ENCODE results near the gene BORCS8. TPM values are rescaled to one million over a fixed set of nuclear protein-coding genes. Genes with fewer than 3 reads are reported as not detected.

BORCS8 gene
- total and polyA plus RNA-seq, 2 of the 13 experiments (the other 11 are each of a cell fraction or from before 2014, with no cell fraction given) = 9.6 to 13.3 TPM

DNA sequence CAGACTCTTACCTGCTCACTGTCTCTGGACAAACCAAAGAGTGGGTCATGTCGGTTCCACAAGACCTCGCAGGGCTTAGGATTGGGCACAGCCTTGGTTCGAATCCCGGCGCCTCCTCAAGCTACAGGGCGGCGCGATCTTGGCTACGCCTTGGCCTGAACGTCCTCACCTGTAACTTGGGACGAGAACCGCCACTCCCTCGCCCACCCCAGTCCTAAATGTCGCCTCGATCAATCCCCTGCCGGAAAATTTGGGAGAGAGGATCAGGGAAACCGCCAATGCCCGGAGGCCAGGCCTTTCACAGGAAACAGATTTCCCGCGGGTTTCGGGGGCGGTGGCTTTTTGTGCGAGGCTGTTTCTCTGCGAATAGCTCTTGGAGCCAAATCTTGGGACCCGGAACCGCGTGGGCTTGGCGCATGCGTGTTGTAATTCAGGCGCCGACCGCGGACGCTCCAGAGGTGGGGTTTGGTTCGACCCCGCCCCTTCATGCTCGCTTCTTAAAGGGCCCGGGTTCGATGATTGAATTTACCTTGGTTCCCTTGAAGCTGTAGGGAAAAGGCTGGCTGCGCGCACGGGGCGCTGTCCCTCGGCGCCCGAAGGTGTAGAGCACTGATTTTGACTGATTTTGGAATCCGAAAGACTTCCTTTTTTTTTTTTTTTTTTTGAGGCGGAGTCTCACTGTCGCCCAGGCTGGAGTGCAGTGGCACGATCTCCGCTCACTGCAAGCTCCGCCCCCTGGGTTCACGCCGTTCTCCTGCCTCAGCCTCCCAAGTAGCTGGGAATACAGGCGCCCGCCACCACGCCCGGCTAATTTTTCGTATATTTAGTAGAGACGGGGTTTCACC lies 11.3 kb upstream of the BORCS8 start, which contains the start of gene NR2C2AP (continued):
- no peak for TF ChIP-seq ZBTB2 (CRISPR knock-in tag; IDR thresholded peaks at IDR 0.05; ENCODE audit: low read depth)
- TF ChIP-seq KAT2B (IDR thresholded peaks at IDR 0.05; ENCODE audit: borderline replicate concordance, low read depth, low read length) = no peak
- no peak for TF ChIP-seq NFKBIZ (CRISPR knock-in tag; IDR thresholded peaks at IDR 0.05)
- TF ChIP-seq CBX1 (IDR thresholded peaks at IDR 0.05; ENCODE audit: low read depth) = no peak
- TF ChIP-seq, protein P1, sequence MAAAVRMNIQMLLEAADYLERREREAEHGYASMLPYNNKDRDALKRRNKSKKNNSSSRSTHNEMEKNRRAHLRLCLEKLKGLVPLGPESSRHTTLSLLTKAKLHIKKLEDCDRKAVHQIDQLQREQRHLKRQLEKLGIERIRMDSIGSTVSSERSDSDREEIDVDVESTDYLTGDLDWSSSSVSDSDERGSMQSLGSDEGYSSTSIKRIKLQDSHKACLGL (CRISPR knock-in tag; IDR thresholded peaks at IDR 0.05) = peak; percentile 78
- no peak for TF ChIP-seq PHF5A (CRISPR knock-in tag; IDR thresholded peaks at IDR 0.05; ENCODE audit: low read depth, unreplicated experiment)
- 0 out of 2 replicates have a peak, but pooled peaks have one; percentile 38 for TF ChIP-seq ZBTB7B (CRISPR knock-in tag; IDR thresholded peaks at IDR 0.05)
- no peak for TF ChIP-seq CENPT (CRISPR knock-in tag; IDR thresholded peaks at IDR 0.05; ENCODE audit: low read depth)
- TF ChIP-seq KMT2B (CRISPR knock-in tag; IDR thresholded peaks at IDR 0.05) = no peak
- TF ChIP-seq RCOR2 (CRISPR knock-in tag; IDR thresholded peaks at IDR 0.05) = no peak
- TF ChIP-seq ZNF414 (CRISPR knock-in tag; IDR thresholded peaks at IDR 0.05) = no peak
- TF ChIP-seq PPARG (CRISPR knock-in tag; conservative IDR thresholded peaks at IDR 0.05) = no peak
- no peak for TF ChIP-seq MYNN (CRISPR knock-in tag; IDR thresholded peaks at IDR 0.05; ENCODE audit: low read depth)
- no peak for TF ChIP-seq SIN3B (IDR thresholded peaks at IDR 0.05; ENCODE audit: low read length)
- TF ChIP-seq MXI1 (IDR thresholded peaks at IDR 0.05; ENCODE audit: borderline replicate concordance, low read depth, low read length) = peak; percentile 79; the same call in 1 of the 3 replicates
- TF ChIP-seq ZZZ3 (CRISPR knock-in tag; IDR thresholded peaks at IDR 0.05; ENCODE audit: borderline replicate concordance) = no peak
- no peak for TF ChIP-seq ADNP (CRISPR knock-in tag; IDR thresholded peaks at IDR 0.05)
- TF ChIP-seq ELF4 (CRISPR knock-in tag; IDR thresholded peaks at IDR 0.05; ENCODE audit: borderline replicate concordance) = 0 out of 2 replicates have a peak, but pooled peaks have one; percentile 42
- no peak; the same call in 1 of the 2 replicates for TF ChIP-seq KLF15 (CRISPR knock-in tag; IDR thresholded peaks at IDR 0.05; ENCODE audit: borderline replicate concordance)
- no peak for TF ChIP-seq NR2F1 (CRISPR knock-in tag; IDR thresholded peaks at IDR 0.05)
- TF ChIP-seq ELF3 (CRISPR knock-in tag; IDR thresholded peaks at IDR 0.05) = no peak
- no peak for TF ChIP-seq PRDM10 (CRISPR knock-in tag; IDR thresholded peaks at IDR 0.05; ENCODE audit: low read depth)
- TF ChIP-seq, protein P2, sequence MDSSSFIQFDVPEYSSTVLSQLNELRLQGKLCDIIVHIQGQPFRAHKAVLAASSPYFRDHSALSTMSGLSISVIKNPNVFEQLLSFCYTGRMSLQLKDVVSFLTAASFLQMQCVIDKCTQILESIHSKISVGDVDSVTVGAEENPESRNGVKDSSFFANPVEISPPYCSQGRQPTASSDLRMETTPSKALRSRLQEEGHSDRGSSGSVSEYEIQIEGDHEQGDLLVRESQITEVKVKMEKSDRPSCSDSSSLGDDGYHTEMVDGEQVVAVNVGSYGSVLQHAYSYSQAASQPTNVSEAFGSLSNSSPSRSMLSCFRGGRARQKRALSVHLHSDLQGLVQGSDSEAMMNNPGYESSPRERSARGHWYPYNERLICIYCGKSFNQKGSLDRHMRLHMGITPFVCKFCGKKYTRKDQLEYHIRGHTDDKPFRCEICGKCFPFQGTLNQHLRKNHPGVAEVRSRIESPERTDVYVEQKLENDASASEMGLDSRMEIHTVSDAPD (CRISPR knock-in tag; IDR thresholded peaks at IDR 0.05) = no peak
